ENCODE results near the gene OSBP2.

OSBP2 gene

DNA sequence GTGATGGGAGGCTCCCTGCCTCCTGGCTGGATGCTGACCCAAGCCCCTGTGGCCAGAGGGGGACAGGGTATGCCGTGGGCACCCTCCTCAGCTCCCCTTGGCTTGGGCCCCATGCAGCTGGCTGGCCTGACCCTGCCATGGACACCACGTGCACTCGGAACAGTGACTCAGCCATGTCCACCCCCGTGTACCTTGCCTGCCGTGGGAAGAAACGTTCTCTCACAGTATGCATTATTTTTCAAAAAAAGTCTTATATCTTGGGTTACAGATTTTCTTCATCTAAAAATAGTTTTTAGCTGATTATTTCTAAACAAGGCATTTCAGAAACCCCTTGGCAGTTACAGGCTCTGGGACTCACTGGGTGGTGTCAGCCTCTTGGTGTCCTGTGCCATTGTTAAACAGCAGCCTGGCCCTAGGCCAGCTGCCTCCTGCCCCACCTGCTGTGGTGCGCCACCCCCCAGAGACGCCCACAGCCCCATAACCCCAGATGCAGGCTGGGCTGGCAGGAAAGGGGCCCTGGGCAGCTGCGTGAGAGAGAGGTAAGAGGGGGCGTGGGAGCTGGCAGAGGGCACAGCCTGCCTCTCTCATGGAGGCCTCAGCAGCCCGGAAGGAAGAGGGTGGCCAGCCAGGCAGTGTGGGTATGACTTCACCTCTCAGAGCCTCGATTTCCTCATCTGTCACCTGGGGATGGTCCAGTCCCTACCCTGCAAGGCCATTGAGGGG is 174.2 kb downstream of the OSBP2 start:
- no peak overlapping the region for H3K4me2 ChIP-seq (ENCODE audit: low read length)
- H3K27ac ChIP-seq (ENCODE audit: low read depth, low read length) = no peak overlapping the region
- no peaks in the 10 kb centered on the region for H4K20me1 ChIP-seq (ENCODE audit: control insufficient read depth, insufficient read depth, low read depth, low read length)
- H3K9me3 ChIP-seq (ENCODE audit: control insufficient read depth, insufficient read depth, low read length) = no peaks in the 10 kb centered on the region
- H3K79me2 ChIP-seq (ENCODE audit: control insufficient read depth, low read length) = no peaks in the 10 kb centered on the region
- H3K27me3 ChIP-seq (ENCODE audit: control insufficient read depth, low read length) = no peaks in the 10 kb centered on the region
- H3K4me3 ChIP-seq (ENCODE audit: low read length) = no peak overlapping the region
- H3K4me1 ChIP-seq (ENCODE audit: control insufficient read depth, low read length) = no peaks in the 10 kb centered on the region
- H3K36me3 ChIP-seq (ENCODE audit: control insufficient read depth, low read length) = no peaks in the 10 kb centered on the region
- H3F3A ChIP-seq (ENCODE audit: control insufficient read depth, insufficient read depth) = no peaks in the 10 kb centered on the region
- H3K9me2 ChIP-seq (replicated peaks; ENCODE audit: control insufficient read depth, low read length) = no peaks in the 10 kb centered on the region
- no peak for TF ChIP-seq EZH2phosphoT487 (IDR thresholded peaks at IDR 0.05; ENCODE audit: borderline replicate concordance, low read length)
- TF ChIP-seq, protein P1, sequence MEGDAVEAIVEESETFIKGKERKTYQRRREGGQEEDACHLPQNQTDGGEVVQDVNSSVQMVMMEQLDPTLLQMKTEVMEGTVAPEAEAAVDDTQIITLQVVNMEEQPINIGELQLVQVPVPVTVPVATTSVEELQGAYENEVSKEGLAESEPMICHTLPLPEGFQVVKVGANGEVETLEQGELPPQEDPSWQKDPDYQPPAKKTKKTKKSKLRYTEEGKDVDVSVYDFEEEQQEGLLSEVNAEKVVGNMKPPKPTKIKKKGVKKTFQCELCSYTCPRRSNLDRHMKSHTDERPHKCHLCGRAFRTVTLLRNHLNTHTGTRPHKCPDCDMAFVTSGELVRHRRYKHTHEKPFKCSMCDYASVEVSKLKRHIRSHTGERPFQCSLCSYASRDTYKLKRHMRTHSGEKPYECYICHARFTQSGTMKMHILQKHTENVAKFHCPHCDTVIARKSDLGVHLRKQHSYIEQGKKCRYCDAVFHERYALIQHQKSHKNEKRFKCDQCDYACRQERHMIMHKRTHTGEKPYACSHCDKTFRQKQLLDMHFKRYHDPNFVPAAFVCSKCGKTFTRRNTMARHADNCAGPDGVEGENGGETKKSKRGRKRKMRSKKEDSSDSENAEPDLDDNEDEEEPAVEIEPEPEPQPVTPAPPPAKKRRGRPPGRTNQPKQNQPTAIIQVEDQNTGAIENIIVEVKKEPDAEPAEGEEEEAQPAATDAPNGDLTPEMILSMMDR (IDR thresholded peaks at IDR 0.05; ENCODE audit: low read depth, low read length, poor library complexity, severe bottlenecking) = no peak

DNA sequence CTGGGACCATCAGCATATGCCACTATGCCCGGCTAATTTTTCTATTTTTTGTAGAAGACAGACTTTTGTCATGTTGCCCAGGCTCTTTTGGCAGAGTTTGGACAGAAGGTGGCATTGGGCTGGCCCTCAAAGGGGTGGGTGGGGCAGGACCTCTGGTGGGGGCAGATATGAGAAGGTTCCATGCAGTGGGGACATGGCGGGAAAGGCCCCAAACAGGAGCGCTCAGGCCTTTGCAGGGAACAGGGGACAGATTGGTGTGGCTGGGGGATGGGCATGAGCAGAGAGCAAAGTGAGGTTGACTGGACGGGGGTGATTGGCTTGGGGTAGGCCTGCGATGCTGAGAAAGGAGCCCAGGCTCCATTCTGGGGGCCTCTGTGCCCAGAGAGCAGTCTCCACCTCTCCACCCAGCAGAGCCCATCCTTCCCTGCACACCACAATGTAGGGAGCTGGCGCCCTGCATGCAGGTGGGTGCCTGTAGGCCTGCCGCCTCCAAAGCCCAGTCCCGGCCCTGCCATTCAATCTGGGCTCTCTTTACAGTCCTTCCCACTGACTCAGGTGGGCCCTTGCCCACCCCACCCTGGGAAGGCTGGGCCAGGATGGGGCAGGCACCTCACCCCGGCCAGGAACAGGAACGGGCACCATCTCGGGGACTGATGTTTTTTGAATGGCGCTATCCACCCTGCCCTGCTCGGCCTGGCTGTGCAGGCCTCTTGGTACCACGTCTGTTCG is 175.2 kb downstream of the OSBP2 start:
- no peaks in the 10 kb centered on the region; the same call in 1 of the 2 replicates for H3K27me3 ChIP-seq (ENCODE audit: control insufficient read depth, low read length)
- no peak overlapping the region for H3K4me3 ChIP-seq (ENCODE audit: low read length)
- H3K27ac ChIP-seq (ENCODE audit: low read depth, low read length) = no peak overlapping the region
- H3K4me2 ChIP-seq (ENCODE audit: low read length) = no peak overlapping the region
- no peaks in the 10 kb centered on the region for H3K9me2 ChIP-seq (replicated peaks; ENCODE audit: control insufficient read depth, low read length)
- no peaks in the 10 kb centered on the region for H4K20me1 ChIP-seq (ENCODE audit: control insufficient read depth, insufficient read depth, low read depth, low read length)
- no peaks in the 10 kb centered on the region for H3K4me1 ChIP-seq (ENCODE audit: control insufficient read depth, low read length)
- H3K9me3 ChIP-seq (ENCODE audit: control insufficient read depth, insufficient read depth, low read length) = no peaks in the 10 kb centered on the region
- no peaks in the 10 kb centered on the region for H3K36me3 ChIP-seq (ENCODE audit: control insufficient read depth, low read length)
- TF ChIP-seq EZH2phosphoT487 (IDR thresholded peaks at IDR 0.05; ENCODE audit: borderline replicate concordance, low read length) = no peak
- TF ChIP-seq, protein P1 (IDR thresholded peaks at IDR 0.05; ENCODE audit: low read depth, low read length, poor library complexity, severe bottlenecking) = no peak
- no peaks in the 10 kb centered on the region for H3K79me2 ChIP-seq (ENCODE audit: control insufficient read depth, low read length)
- no peaks in the 10 kb centered on the region for H3F3A ChIP-seq (ENCODE audit: control insufficient read depth, insufficient read depth)

DNA sequence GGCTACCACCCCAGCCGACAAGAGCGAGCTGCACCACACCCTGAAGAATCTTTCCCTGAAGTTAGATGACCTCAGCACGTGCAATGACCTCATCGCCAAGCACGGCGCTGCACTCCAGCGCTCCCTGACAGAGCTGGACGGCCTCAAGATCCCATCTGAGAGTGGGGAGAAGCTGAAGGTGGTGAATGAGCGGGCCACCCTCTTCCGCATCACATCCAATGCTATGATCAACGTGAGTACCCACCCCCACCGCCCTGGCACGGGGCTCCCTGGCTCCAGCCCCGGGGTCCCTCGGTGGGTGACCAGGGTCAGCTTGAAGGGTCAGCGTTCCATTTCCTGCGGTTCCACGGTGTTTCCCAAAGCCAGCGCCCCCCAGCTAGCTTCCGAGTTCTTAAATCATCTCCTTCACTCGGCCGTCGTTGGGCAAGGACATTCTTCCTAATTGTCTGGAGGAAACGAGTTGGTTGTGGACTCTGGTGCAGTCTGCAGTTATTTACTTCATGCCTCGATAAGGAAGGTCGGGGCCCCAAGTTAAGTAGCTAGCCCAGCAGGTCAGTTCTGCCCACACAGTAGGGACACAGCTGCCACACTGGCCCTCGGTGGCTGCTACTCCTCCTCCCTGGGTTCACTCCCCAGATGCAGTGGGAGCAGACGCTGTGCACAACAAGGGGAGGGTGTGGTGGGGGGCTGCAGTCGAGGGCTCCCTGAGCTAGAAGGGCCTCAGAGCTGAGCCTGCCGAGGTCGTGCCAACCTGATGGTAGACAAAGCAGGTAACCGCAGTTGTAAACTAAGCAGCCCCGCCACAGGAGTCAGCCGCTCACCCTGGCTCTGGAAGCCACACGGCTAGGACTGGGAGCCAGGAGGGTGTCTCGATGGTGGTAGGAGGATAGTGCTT is 176.0 kb downstream of the OSBP2 start:
- Histone ChIP-seq H3K4me1 (ENCODE audit: control insufficient read depth, low read length) (no peaks in the 10 kb centered on the region), H3K27ac (ENCODE audit: low read depth, low read length) (no peak overlapping the region), H3K4me3 (ENCODE audit: low read length) (no peak overlapping the region), H3K36me3 (ENCODE audit: control insufficient read depth, low read length) (no peaks in the 10 kb centered on the region), H3K9me3 (ENCODE audit: control insufficient read depth, insufficient read depth, low read length) (no peaks in the 10 kb centered on the region), H3K4me2 (ENCODE audit: low read length) (no peak overlapping the region), H3K27me3 (ENCODE audit: control insufficient read depth, low read length) (no peaks in the 10 kb centered on the region; the same call in 1 of the 2 replicates), H4K20me1 (ENCODE audit: control insufficient read depth, insufficient read depth, low read depth, low read length) (no peaks in the 10 kb centered on the region), H3K79me2 (ENCODE audit: control insufficient read depth, low read length) (no peaks in the 10 kb centered on the region), H3K9me2 (replicated peaks; ENCODE audit: control insufficient read depth, low read length) (no peaks in the 10 kb centered on the region), H3F3A (ENCODE audit: control insufficient read depth, insufficient read depth) (no peaks in the 10 kb centered on the region)
- no peak for TF ChIP-seq EZH2phosphoT487 (IDR thresholded peaks at IDR 0.05; ENCODE audit: borderline replicate concordance, low read length)
- TF ChIP-seq, protein P1 (IDR thresholded peaks at IDR 0.05; ENCODE audit: low read depth, low read length, poor library complexity, severe bottlenecking) = no peak
